ENCODE data around the gene ATG9B.

GRCh38 chr7:151033864-151034249 is 9.6 kb upstream of the ATG9B start:
- TF ChIP-seq CTCF (IDR thresholded peaks at IDR 0.05 in 8 of 11, conservative IDR thresholded peaks at IDR 0.05 in 3 of 11) = no peak
- no peak for TF ChIP-seq POLR2A (IDR thresholded peaks at IDR 0.05)
- TF ChIP-seq POLR2AphosphoS5 (IDR thresholded peaks at IDR 0.05) = no peak
